ENCODE results near the gene SVEP1. TPM values are rescaled to one million over a fixed set of nuclear protein-coding genes. Genes with fewer than 3 reads are reported as not detected.

The SVEP1 gene
- total and polyA plus RNA-seq, 2 experiments from 2014 or later = 0.18 to 0.63 TPM

DNA sequence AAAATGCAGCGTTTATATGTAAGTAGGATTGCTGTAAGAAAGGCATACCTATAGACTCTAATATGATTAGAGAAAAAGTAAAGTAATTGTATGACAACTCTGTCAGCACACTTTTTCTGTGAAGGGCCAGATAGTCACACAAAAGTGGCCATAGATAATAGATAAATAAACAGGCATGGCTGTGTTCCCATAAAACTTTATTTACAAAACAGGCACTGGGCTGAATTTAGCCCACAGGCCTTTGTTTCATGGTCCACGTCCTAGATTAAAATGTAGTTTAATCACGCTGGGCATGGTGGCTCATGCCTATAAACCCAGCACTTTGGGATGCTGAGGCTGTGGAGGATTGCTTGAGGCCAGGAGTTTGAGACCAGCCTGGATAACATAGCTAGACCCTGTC lies 233.2 kb downstream of the SVEP1 start:
- H3K9me3 Mint-ChIP-seq = no peaks in the 10 kb centered on the region

More for the DNA sequence above, 233.2 kb downstream of the SVEP1 start:
- Mint-ChIP-seq H3K27me3 (ENCODE audit: insufficient read depth, low read depth, poor library complexity) (no peaks in the 10 kb centered on the region), H3K36me3 (ENCODE audit: low read depth) (no peaks in the 10 kb centered on the region), H3K27ac (no peak overlapping the region), H3K4me3 (no peak overlapping the region), H3K4me1 (no peaks in the 10 kb centered on the region)
- Histone ChIP-seq H3K4me3 (no peak overlapping the region), H2AFZ (no peak overlapping the region), H3K79me2 (replicated peaks; ENCODE audit: insufficient read depth) (no peaks in the 10 kb centered on the region), H4K20me1 (replicated peaks; ENCODE audit: insufficient read depth) (no peaks in the 10 kb centered on the region), H3K4me1 (ENCODE audit: insufficient read depth) (no peaks in the 10 kb centered on the region), H3K4me2 (no peak overlapping the region), H3F3A (replicated peaks; ENCODE audit: low read depth) (no peaks in the 10 kb centered on the region), H3K27ac (ENCODE audit: low read depth) (no peak overlapping the region), H3K27me3 (ENCODE audit: insufficient read depth) (no peaks in the 10 kb centered on the region), H3K9me2 (ENCODE audit: insufficient read depth) (no peaks in the 10 kb centered on the region), H3K36me3 (ENCODE audit: insufficient read depth) (no peaks in the 10 kb centered on the region)
- no peak for DNase-seq (ENCODE audit: low spot score)
- ATAC-seq = no peak
- TF ChIP-seq NANOG (IDR thresholded peaks at IDR 0.05; ENCODE audit: borderline replicate concordance) (no peak), EZH2 (IDR thresholded peaks at IDR 0.05; ENCODE audit: low read depth, unreplicated experiment) (no peak), POLR2AphosphoS5 (IDR thresholded peaks at IDR 0.05; ENCODE audit: low read depth) (no peak), ZNF114 (CRISPR knock-in tag; IDR thresholded peaks at IDR 0.05) (no peak), ZNF331 (CRISPR knock-in tag; IDR thresholded peaks at IDR 0.05; ENCODE audit: low read depth) (no peak), JUNB (IDR thresholded peaks at IDR 0.05; ENCODE audit: unreplicated experiment) (no peak)
- TF ChIP-seq, protein P1, sequence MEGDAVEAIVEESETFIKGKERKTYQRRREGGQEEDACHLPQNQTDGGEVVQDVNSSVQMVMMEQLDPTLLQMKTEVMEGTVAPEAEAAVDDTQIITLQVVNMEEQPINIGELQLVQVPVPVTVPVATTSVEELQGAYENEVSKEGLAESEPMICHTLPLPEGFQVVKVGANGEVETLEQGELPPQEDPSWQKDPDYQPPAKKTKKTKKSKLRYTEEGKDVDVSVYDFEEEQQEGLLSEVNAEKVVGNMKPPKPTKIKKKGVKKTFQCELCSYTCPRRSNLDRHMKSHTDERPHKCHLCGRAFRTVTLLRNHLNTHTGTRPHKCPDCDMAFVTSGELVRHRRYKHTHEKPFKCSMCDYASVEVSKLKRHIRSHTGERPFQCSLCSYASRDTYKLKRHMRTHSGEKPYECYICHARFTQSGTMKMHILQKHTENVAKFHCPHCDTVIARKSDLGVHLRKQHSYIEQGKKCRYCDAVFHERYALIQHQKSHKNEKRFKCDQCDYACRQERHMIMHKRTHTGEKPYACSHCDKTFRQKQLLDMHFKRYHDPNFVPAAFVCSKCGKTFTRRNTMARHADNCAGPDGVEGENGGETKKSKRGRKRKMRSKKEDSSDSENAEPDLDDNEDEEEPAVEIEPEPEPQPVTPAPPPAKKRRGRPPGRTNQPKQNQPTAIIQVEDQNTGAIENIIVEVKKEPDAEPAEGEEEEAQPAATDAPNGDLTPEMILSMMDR (conservative IDR thresholded peaks at IDR 0.05; ENCODE audit: low read depth in 2 of 2) = no peak
- TF ChIP-seq, protein P2, sequence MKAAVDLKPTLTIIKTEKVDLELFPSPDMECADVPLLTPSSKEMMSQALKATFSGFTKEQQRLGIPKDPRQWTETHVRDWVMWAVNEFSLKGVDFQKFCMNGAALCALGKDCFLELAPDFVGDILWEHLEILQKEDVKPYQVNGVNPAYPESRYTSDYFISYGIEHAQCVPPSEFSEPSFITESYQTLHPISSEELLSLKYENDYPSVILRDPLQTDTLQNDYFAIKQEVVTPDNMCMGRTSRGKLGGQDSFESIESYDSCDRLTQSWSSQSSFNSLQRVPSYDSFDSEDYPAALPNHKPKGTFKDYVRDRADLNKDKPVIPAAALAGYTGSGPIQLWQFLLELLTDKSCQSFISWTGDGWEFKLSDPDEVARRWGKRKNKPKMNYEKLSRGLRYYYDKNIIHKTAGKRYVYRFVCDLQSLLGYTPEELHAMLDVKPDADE (IDR thresholded peaks at IDR 0.05) = no peak
- TF ChIP-seq, protein P3, sequence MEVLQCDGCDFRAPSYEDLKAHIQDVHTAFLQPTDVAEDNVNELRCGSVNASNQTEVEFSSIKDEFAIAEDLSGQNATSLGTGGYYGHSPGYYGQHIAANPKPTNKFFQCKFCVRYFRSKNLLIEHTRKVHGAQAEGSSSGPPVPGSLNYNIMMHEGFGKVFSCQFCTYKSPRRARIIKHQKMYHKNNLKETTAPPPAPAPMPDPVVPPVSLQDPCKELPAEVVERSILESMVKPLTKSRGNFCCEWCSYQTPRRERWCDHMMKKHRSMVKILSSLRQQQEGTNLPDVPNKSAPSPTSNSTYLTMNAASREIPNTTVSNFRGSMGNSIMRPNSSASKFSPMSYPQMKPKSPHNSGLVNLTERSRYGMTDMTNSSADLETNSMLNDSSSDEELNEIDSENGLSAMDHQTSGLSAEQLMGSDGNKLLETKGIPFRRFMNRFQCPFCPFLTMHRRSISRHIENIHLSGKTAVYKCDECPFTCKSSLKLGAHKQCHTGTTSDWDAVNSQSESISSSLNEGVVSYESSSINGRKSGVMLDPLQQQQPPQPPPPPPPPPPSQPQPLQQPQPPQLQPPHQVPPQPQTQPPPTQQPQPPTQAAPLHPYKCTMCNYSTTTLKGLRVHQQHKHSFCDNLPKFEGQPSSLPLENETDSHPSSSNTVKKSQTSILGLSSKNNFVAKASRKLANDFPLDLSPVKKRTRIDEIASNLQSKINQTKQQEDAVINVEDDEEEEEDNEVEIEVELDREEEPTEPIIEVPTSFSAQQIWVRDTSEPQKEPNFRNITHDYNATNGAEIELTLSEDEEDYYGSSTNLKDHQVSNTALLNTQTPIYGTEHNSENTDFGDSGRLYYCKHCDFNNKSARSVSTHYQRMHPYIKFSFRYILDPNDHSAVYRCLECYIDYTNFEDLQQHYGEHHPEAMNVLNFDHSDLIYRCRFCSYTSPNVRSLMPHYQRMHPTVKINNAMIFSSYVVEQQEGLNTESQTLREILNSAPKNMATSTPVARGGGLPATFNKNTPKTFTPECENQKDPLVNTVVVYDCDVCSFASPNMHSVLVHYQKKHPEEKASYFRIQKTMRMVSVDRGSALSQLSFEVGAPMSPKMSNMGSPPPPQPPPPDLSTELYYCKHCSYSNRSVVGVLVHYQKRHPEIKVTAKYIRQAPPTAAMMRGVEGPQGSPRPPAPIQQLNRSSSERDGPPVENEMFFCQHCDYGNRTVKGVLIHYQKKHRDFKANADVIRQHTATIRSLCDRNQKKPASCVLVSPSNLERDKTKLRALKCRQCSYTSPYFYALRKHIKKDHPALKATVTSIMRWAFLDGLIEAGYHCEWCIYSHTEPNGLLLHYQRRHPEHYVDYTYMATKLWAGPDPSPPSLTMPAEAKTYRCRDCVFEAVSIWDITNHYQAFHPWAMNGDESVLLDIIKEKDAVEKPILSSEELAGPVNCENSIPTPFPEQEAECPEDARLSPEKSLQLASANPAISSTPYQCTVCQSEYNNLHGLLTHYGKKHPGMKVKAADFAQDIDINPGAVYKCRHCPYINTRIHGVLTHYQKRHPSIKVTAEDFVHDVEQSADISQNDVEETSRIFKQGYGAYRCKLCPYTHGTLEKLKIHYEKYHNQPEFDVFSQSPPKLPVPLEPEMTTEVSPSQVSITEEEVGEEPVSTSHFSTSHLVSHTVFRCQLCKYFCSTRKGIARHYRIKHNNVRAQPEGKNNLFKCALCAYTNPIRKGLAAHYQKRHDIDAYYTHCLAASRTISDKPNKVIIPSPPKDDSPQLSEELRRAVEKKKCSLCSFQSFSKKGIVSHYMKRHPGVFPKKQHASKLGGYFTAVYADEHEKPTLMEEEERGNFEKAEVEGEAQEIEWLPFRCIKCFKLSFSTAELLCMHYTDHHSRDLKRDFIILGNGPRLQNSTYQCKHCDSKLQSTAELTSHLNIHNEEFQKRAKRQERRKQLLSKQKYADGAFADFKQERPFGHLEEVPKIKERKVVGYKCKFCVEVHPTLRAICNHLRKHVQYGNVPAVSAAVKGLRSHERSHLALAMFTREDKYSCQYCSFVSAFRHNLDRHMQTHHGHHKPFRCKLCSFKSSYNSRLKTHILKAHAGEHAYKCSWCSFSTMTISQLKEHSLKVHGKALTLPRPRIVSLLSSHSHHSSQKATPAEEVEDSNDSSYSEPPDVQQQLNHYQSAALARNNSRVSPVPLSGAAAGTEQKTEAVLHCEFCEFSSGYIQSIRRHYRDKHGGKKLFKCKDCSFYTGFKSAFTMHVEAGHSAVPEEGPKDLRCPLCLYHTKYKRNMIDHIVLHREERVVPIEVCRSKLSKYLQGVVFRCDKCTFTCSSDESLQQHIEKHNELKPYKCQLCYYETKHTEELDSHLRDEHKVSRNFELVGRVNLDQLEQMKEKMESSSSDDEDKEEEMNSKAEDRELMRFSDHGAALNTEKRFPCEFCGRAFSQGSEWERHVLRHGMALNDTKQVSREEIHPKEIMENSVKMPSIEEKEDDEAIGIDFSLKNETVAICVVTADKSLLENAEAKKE (CRISPR knock-in tag; IDR thresholded peaks at IDR 0.05) = no peak
